Breast epithelium (tissue), 4 donors: Measurements from ENCODE around the gene DCLK1. TPM values are rescaled to one million over a fixed set of nuclear protein-coding genes. Genes with fewer than 3 reads are reported as not detected.

ENCODE experiments used
- DNase-seq, 2 donors: peaks; one replicate each; pipeline ENCODE4 v3.0.0-alpha.2; 2019; ENCODE audit warnings: low spot score in 2 of 2
- H3K27ac ChIP-seq, 2 donors: fragments of 200-600 bp; sonication (generic) in 1 of 2; one replicate each; pipeline ENCODE4 v1.5.1; 2016 to 2019; ENCODE audit warnings: mild to moderate bottlenecking in 1 of 2
- H3K27me3 ChIP-seq, 2 donors: fragments of 200-600 bp; sonication (generic) in 1 of 2; one replicate each; pipeline versions ENCODE4 v1.5.1 to v1.6.0; 2017 to 2019; ENCODE audit warnings: control low read depth in 1 of 2, mild to moderate bottlenecking in 1 of 2
- H3K36me3 ChIP-seq: fragments of 200-600 bp; one replicate; pipeline ENCODE4 v1.5.1; 2019
- H3K4me1 ChIP-seq, 2 donors: fragments of 200-600 bp; sonication (generic); one replicate each; pipeline ENCODE4 v1.5.1; 2016 to 2019; ENCODE audit warnings: control low read depth in 1 of 2
- H3K4me3 ChIP-seq, 3 donors: fragments of 200-600 bp; sonication (generic); 1 replicate in 2 of 3; 2 replicates in 1 of 3; pipeline ENCODE4 v1.5.1; 2016 to 2019; ENCODE audit warnings: mild to moderate bottlenecking in 3 of 3, moderate library complexity in 2 of 3
- H3K9me3 ChIP-seq, 2 donors: fragments of 200-600 bp; sonication (generic) in 1 of 2; one replicate each; pipeline ENCODE4 v1.5.1; 2016 to 2019; ENCODE audit warnings: control low read depth in 1 of 2
- CTCF ChIP-seq, 3 donors: fragments of 450-650 bp; IDR thresholded peaks; one replicate each; pipeline ENCODE4 v1.5.1; 2016 to 2017; ENCODE audit warnings: antibody characterized with exemption in 3 of 3, mild to moderate bottlenecking in 3 of 3, moderate library complexity in 3 of 3
- POLR2A ChIP-seq: fragments of 450-650 bp; IDR thresholded peaks from one replicate; pipeline ENCODE4 v1.6.1; 2016; ENCODE audit warnings: antibody characterized with exemption, mild to moderate bottlenecking, moderate library complexity
- POLR2AphosphoS5 ChIP-seq, 3 donors: sonication (generic); formaldehyde crosslinking; IDR thresholded peaks; one replicate each; pipeline ENCODE4 v1.6.1; 2017; ENCODE audit warnings: antibody characterized with exemption in 3 of 3
- intact Hi-C: fragments of 100-400 bp; cut with DNase I; formaldehyde crosslinking; loops from one replicate; pipeline ENCODE4 v1.15.1; 2023; ENCODE audit warnings: low total_unique reads
- total RNA-seq, 3 donors: library from RNA; depleted of rRNA; stranded (reverse); fragments of >200 nt; gene quantifications; one replicate each; pipeline ENCODE4 v1.1.0, GENCODE V29; 2016

The DCLK1 gene
- total RNA-seq, 3 donors from 2014 or later, result 21.2 to 158 (median 28.2) TPM

GRCh38 chr13:35886332-35887114 is 244.7 kb downstream of the DCLK1 start:
- TF ChIP-seq POLR2AphosphoS5 (IDR thresholded peaks at IDR 0.05), result no peak
- intact Hi-C loops, result no loop called here
- H3K9me3 ChIP-seq, result no peaks in the 10 kb centered on the region
- no peak for DNase-seq
- no peaks in the 10 kb centered on the region for H3K27me3 ChIP-seq
- no peak overlapping the region for H3K4me3 ChIP-seq
- H3K4me1 ChIP-seq, result no peaks in the 10 kb centered on the region
- H3K27ac ChIP-seq, result peak overlapping the region in 1 of 2 donors; percentile 38
- H3K36me3 ChIP-seq, result no peaks in the 10 kb centered on the region

- intact Hi-C loops, result no loop called here
- TF ChIP-seq CTCF (IDR thresholded peaks at IDR 0.05), result no peak
- no peak for TF ChIP-seq POLR2A
- no peak for TF ChIP-seq POLR2AphosphoS5 (IDR thresholded peaks at IDR 0.05)
- Histone ChIP-seq H3K4me3 (no peak overlapping the region), H3K27me3 (no peaks in the 10 kb centered on the region), H3K4me1 (no peaks in the 10 kb centered on the region), H3K36me3 (no peaks in the 10 kb centered on the region), H3K9me3 (no peaks in the 10 kb centered on the region), H3K27ac (peak overlapping the region in 1 of 2 donors; percentile 38)
- no peak for DNase-seq
Observed at GRCh38 chr13:35884211-35884760, 246.9 kb downstream of the DCLK1 start.

- intact Hi-C loops, result no loop called here
- Histone ChIP-seq H3K4me3 (no peak overlapping the region), H3K4me1 (no peaks in the 10 kb centered on the region), H3K27ac (peak overlapping the region in 1 of 2 donors; percentile 25), H3K36me3 (no peaks in the 10 kb centered on the region), H3K9me3 (no peaks in the 10 kb centered on the region), H3K27me3 (no peaks in the 10 kb centered on the region)
- DNase-seq, result no peak
- TF ChIP-seq CTCF (IDR thresholded peaks at IDR 0.05), result no peak
- TF ChIP-seq POLR2AphosphoS5 (IDR thresholded peaks at IDR 0.05), result no peak
Observed at GRCh38 chr13:35882722-35883497, 248.3 kb downstream of the DCLK1 start.

- Histone ChIP-seq H3K36me3 (no peaks in the 10 kb centered on the region), H3K4me3 (no peak overlapping the region), H3K27me3 (no peaks in the 10 kb centered on the region), H3K4me1 (no peaks in the 10 kb centered on the region), H3K27ac (no peak overlapping the region), H3K9me3 (no peaks in the 10 kb centered on the region)
- DNase-seq, result no peak
- TF ChIP-seq POLR2A (no peak), POLR2AphosphoS5 (IDR thresholded peaks at IDR 0.05) (no peak), CTCF (IDR thresholded peaks at IDR 0.05) (no peak)
- intact Hi-C loops, result no loop called here
Observed at GRCh38 chr13:35881360-35881759, 249.8 kb downstream of the DCLK1 start.

GRCh38 chr13:35879111-35879510 is 252.1 kb downstream of the DCLK1 start:
- H3K27ac ChIP-seq, result no peak overlapping the region
- no peak for TF ChIP-seq POLR2A
- no peak for TF ChIP-seq POLR2AphosphoS5 (IDR thresholded peaks at IDR 0.05)
- TF ChIP-seq CTCF (IDR thresholded peaks at IDR 0.05), result no peak
- no peak for DNase-seq
- H3K36me3 ChIP-seq, result no peaks in the 10 kb centered on the region
- no peak overlapping the region for H3K4me3 ChIP-seq
- no peaks in the 10 kb centered on the region for H3K9me3 ChIP-seq
- no peaks in the 10 kb centered on the region for H3K27me3 ChIP-seq
- H3K4me1 ChIP-seq, result no peaks in the 10 kb centered on the region
- intact Hi-C loops, result no loop called here
